Measurements from ENCODE around the gene KCNMA1. TPM values are rescaled to one million over a fixed set of nuclear protein-coding genes. Genes with fewer than 3 reads are reported as not detected.
A peak's percentile ranks its signal among the peaks of the same experiment; 100 is the strongest.

The KCNMA1 gene
- total and polyA plus RNA-seq, 5 experiments from 2014 or later, result not detected

DNA sequence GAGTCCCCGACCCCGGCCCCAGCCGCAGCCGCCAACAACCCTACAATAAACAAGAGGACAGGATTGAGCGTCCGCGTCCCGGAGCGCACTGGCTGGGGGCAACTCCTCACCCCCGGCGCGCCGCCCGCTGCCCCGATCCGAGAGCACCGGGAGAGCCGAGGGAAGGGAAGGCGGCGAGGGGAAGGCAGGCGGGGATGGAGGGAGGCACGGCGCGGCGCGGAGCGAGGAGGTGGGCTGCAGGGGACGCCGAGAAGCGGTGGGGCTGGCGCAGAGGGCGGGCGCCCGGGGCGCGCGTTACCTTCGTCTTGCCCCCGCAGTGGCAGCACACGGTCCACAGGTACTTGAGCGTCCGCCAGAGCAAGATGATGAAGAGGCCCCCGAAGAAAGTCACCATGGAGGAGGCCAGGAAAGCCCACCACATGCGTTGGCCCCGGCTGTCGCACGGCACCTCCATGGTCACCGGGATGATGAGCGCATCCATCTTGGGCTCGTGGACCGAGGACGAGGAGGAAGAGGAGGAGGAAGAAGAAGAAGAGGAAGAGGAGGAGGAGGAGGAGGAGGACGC is 559 bp downstream of the KCNMA1 start:
- peaks cover 0 to 2% (median 0%) of the 10 kb centered on the region in 9 donors for H3K9me3 Mint-ChIP-seq
- H3K27me3 Mint-ChIP-seq, result peaks cover 24 to 93% (median 67%) of the 10 kb centered on the region in 5 donors
- H3K36me3 Mint-ChIP-seq, result no peaks in the 10 kb centered on the region
- ATAC-seq, result no peak
- peaks cover 6 to 15% (median 12%) of the 10 kb centered on the region in 4 donors for H3K4me1 Mint-ChIP-seq
- H3K27ac Mint-ChIP-seq, result no peak overlapping the region
- peak overlapping the region; percentile 6 to 86 (median 72) for H3K4me3 Mint-ChIP-seq
- no peak for DNase-seq
- POLR2A ChIA-PET, result no interaction called here

DNA sequence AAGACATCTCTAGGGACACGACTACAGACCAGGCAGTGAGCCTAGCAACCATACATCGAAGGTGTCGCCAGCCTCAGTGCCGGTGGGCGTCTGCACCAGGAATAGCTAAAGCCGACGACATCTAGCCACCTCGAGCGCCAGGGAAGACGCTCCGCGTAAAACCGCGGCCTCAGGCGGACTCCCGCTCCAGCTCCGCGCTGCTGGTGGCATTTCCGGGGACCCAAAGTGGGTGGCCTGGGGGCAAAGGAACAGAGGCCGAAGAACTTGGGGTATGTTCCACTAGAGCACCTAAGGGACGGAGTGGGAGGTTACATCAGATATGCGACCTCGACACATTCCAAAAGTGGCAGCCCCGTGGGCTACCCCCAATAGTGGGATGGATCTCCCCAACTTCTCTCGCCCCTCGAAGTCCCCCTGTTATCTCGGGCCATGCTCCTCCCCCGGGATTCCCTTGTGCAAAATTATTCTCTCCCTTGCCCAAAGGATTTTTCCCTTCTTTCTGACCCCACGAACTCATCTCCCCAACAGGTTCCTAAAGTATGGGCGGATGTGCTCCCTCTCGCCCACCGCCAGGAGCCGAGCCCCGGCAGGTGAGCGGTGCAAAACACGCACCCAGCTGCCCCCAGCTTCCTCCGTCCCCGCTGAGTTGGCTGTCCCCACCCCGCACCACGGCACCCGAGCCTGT is 1.2 kb downstream of the KCNMA1 start:
- Mint-ChIP-seq H3K9me3 (peaks cover 0 to 2% (median 0%) of the 10 kb centered on the region in 9 donors), H3K4me1 (peaks cover 6 to 15% (median 11%) of the 10 kb centered on the region in 4 donors), H3K36me3 (no peaks in the 10 kb centered on the region), H3K27me3 (peaks cover 21 to 93% (median 63%) of the 10 kb centered on the region in 5 donors), H3K27ac (no peak overlapping the region), H3K4me3 (peak overlapping the region in 8 of 10 donors; percentile 36 to 86 (median 54))
- ATAC-seq, result no peak
- POLR2A ChIA-PET, result no interaction called here
- DNase-seq, result no peak

DNA sequence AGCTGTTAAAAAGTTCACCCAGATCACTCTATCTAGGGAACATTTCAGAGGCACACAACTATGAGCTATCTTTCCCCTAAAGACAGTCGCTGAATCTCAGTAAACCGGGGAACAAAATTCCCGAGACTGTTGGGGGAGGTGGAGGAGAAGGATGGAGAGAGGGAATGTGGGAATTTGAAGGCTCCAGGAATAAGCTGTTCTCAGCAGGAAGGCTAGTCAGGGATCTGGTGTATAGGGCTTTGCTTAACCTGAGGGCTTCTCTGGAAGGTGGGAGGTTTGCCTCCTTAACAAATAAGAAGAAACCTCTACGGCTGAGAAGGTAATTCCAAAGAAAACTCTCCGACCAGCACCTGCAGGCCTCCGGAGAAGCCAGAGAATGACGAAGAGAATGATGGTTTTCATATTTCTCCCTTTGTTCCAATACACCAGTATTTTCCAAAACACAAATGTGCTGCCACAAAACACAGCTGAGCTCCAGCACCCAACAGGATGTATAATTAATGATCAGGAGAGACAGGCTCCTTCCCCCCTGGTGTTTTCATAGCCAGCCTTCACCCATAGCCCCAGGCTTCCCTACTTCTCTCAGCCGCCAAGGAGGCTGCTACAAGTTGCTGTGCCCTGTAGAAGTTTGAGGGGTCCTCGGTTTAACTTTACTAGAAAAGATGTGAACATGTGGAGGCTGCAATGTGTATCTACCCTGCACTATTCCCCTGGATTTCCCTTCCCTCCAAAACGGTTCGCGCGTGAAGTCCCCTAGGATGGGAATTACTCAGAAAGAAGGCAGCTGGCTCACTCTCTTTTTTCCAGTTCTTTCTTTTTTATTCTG is 2.0 kb downstream of the KCNMA1 start:
- DNase-seq, result no peak
- Mint-ChIP-seq H3K27me3 (peaks cover 18 to 87% (median 56%) of the 10 kb centered on the region in 5 donors), H3K4me3 (peak overlapping the region in 5 of 10 donors; percentile 24 to 45 (median 27)), H3K4me1 (peaks cover 6 to 15% (median 9%) of the 10 kb centered on the region in 4 donors), H3K9me3 (peaks cover 0 to 2% (median 0%) of the 10 kb centered on the region in 9 donors), H3K36me3 (no peaks in the 10 kb centered on the region), H3K27ac (no peak overlapping the region)
- no peak for ATAC-seq
- POLR2A ChIA-PET, result no interaction called here

DNA sequence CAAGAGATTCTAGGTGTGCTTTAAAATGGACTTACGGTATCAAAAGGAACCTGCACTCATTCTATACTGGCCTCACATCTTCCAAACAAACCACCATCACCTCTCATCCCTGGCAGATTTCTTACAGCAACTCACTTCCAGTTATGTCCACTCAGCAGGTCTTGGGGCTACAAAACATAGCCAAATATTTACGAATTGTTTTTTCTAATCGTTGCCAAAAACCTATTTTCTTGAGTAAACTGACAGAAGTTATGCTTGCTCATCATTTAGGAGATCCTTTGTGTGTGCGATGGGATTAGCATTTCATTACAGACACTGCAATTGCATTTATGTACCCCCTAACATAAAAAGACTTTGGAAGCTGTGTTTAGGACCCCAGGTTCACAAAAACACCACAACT is 2.7 kb downstream of the KCNMA1 start:
- Mint-ChIP-seq H3K4me1 (peaks cover 6 to 15% (median 9%) of the 10 kb centered on the region in 4 donors), H3K9me3 (peaks cover 0 to 2% (median 0%) of the 10 kb centered on the region in 9 donors), H3K4me3 (no peak overlapping the region), H3K36me3 (no peaks in the 10 kb centered on the region), H3K27ac (no peak overlapping the region), H3K27me3 (peaks cover 13 to 80% (median 50%) of the 10 kb centered on the region in 5 donors)
- ATAC-seq, result no peak
- POLR2A ChIA-PET, result no interaction called here
- DNase-seq, result no peak

DNA sequence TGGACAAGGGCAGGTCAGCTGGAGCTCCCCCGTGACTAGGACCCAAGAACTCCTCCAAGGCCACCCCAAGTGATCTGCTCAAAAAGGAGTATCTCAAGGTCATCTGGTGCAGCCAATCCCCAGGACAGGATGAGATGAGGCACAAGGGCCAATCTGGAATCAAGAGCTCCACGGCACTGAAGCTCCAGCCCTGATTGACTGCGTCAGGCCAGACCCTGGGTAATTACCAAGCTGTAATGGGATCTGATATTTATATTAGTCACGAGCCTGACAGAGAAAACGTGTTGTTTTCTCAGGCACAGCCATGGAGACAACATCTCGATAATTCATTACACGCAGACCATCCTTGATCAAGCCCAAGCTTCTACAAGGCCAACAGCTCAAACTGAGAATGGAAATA is 4.2 kb downstream of the KCNMA1 start:
- H3K4me1 Mint-ChIP-seq, result peaks cover 2 to 10% (median 7%) of the 10 kb centered on the region in 4 donors

DNA sequence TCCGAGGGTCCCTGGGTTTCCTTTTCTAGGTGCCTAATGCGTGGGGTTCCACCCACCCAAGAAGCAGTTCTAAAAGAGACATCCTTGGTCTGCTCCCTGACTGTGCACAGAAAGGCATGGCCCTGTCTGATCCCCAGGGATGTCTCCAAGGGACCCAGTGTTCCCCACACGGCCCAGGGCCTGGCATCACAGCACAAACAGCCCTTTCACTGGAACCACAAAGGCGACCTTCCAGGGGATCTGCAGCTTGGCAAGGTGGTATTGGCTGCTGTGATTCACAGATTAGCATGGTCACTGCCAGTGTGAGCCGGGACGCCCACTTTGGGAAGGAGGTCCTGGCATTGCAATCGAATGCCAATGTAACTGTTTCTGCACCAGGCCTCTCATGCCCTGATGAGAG is 6.4 kb downstream of the KCNMA1 start:
- Mint-ChIP-seq H3K4me3 (no peak overlapping the region), H3K4me1 (no peaks in the 10 kb centered on the region), H3K36me3 (no peaks in the 10 kb centered on the region), H3K27ac (no peak overlapping the region), H3K27me3 (peaks cover 6 to 50% (median 36%) of the 10 kb centered on the region in 5 donors), H3K9me3 (no peaks in the 10 kb centered on the region)
- DNase-seq (no peak), ATAC-seq (no peak)
- POLR2A ChIA-PET, result no interaction called here

More for the DNA sequence above, 4.2 kb downstream of the KCNMA1 start:
- POLR2A ChIA-PET, result no interaction called here
- Mint-ChIP-seq H3K4me3 (no peak overlapping the region), H3K27ac (no peak overlapping the region), H3K27me3 (peaks cover 6 to 64% (median 42%) of the 10 kb centered on the region in 5 donors), H3K9me3 (peaks cover 0 to 2% (median 0%) of the 10 kb centered on the region in 9 donors), H3K36me3 (no peaks in the 10 kb centered on the region)
- no peak for DNase-seq
- no peak for ATAC-seq

DNA sequence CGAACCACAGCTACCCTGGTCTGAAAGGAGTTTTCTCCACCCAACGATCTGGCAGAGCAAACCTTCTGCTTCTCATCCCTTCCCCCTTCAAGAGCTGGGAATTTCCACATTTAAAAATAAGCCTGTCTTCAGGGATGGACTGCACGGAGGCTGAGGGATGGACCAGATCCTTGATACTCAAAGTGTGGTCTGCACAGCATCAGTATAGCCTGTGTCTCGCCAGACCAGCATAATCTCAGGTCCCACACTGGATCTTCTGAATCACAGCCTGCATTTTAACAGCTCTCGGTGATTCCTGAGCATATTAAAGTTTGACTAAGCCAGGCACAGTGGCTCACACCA is 7.1 kb downstream of the KCNMA1 start:
- POLR2A ChIA-PET, result no interaction called here
- H3K4me3 Mint-ChIP-seq, result no peak overlapping the region

DNA sequence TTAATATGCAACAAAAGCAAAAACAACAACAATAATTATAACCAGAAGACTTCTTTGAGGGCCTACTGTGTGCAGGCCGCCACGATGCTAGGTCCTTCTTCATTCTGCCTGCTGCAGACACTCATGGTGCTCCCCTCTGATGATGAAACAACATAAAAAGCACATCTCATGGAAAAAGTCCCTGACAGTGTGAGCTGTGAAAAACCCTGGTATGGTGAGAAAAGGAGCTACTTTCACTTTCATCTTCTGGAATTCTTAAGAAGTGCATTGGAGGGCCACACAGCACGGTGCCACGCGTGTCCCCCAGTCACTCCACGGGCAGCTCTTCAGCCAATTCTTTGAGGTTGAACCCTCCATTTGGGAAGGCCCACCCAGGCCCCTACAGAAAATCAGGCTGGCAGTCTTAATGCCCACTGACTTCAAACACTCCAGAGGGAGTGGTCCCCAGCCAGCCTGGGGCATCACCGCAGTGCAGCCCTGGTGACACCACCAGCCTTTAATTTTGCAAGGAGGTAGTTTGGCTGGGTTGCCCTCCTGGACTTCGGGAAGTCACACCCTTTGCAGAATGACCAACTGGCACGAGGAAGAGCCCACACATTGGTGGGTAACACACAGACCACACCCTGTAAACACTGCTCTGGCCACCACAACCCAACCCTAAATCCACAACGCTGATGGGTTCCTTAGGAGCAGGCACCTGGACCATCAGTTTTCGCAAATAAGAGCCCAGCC is 7.7 kb downstream of the KCNMA1 start:
- no peaks in the 10 kb centered on the region for H3K9me3 Mint-ChIP-seq
- peaks cover 0 to 2% (median 0%) of the 10 kb centered on the region in 4 donors for H3K4me1 Mint-ChIP-seq
- H3K4me3 Mint-ChIP-seq, result no peak overlapping the region
- peaks cover 4 to 37% (median 23%) of the 10 kb centered on the region in 5 donors for H3K27me3 Mint-ChIP-seq
- no peaks in the 10 kb centered on the region for H3K36me3 Mint-ChIP-seq
- H3K27ac Mint-ChIP-seq, result no peak overlapping the region
- no peak for DNase-seq
- POLR2A ChIA-PET, result no interaction called here
- ATAC-seq, result no peak

More for the DNA sequence above, 7.1 kb downstream of the KCNMA1 start:
- no peak for DNase-seq
- Mint-ChIP-seq H3K9me3 (no peaks in the 10 kb centered on the region), H3K4me1 (peaks cover 0 to under 1% (median 0%) of the 10 kb centered on the region in 4 donors), H3K36me3 (no peaks in the 10 kb centered on the region), H3K27ac (no peak overlapping the region), H3K27me3 (peaks cover 6 to 42% (median 29%) of the 10 kb centered on the region in 5 donors)
- no peak for ATAC-seq

DNA sequence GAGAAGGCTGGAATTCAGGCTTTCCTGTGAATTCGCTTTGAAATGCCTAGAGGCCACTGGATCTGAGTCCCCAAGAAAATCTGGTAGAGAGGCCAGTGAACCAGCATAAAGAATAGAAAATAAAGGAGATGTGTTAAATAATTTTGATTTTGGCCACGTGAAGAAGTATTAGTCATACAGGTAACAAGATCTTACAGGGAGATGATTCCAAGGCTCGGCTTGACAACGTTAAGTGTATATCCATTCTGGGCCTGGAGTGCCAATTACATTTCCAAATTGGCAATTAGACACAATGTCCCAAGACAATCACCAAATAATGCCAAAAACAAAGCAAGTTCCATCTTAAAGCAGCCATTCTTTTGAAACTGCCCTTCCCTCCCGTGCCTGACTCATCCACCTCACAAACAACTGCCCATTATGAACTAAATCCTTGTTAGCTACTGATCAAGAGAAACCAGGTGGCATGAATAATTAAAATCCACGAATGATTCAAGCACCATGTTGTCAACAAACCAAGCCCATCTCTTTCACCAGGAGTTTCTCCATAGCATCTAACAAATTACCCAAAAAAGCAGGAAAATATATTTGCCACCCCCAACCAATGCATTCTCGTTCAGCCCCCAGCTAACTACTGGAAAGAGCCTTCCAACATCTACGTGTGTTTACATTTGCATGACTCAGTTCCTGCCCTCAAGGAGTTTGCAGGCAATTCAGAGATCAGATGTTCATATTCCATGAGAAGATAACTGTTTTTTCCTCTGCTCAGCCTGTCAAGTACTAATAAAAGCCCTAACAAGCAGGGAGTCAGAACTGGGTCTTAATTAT is 8.5 kb downstream of the KCNMA1 start:
- Mint-ChIP-seq H3K36me3 (no peaks in the 10 kb centered on the region), H3K4me3 (no peak overlapping the region), H3K4me1 (peaks cover 0 to 2% (median 0%) of the 10 kb centered on the region in 4 donors), H3K9me3 (no peaks in the 10 kb centered on the region), H3K27me3 (peaks cover 3 to 29% (median 19%) of the 10 kb centered on the region in 5 donors), H3K27ac (no peak overlapping the region)
- DNase-seq (no peak), ATAC-seq (no peak)
- POLR2A ChIA-PET, result no interaction called here

DNA sequence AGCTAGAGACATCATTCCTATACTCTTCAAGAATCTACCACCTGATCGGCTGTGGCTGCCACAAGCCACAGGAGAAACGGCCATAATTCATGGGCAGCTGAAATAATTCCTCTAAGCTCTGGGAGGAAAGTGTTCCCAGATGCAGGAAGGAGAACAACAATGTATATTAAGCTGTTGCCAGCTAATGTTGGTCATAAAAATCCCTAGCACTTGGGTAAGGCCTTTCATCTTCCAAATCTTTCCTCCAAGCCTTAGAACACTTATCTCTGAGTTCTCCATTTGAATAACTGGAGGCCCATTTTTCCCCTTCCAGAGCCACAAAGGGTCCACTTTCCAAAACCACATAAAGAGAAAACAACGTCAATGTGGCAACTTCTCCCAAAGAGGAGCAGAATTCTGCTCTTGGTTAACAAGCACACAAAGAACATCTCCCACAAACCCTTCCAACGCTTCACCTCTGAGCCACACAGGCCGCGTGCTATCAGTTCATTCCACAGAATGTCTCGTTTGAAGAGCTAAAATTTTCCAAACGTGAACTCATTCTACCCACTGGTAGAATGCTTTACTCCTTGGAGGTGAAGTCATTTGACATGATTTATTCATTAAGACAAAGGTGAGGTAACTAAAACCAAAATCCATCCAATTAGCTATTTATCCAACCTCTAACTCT is 11.2 kb downstream of the KCNMA1 start:
- H3K27me3 Mint-ChIP-seq, result peaks cover 0 to 10% (median 3%) of the 10 kb centered on the region in 5 donors
- H3K27ac Mint-ChIP-seq, result no peak overlapping the region
- ATAC-seq (no peak), DNase-seq (no peak)
- POLR2A ChIA-PET, result no interaction called here
- peaks cover 0 to 18% (median 10%) of the 10 kb centered on the region in 4 donors for H3K4me1 Mint-ChIP-seq
- no peak overlapping the region for H3K4me3 Mint-ChIP-seq
- no peaks in the 10 kb centered on the region for H3K36me3 Mint-ChIP-seq
- H3K9me3 Mint-ChIP-seq, result no peaks in the 10 kb centered on the region

DNA sequence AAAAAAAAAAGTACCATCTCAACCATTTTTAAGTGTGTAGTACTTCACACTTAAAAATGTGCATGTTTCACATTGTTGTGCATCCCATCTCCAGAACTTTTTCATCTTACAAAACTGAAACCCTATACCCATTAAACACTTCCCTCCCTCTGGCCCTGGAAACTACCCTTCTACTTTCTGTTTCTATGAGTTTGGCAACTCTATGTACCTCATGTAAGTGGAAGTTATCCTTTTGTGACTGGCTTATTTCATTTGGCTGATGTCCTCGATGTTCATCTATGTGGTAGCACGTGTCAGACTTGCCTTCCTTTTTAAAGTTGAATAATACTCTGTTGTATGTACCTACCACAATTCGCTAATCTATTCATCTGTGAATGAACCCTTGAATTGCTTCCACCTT is 12.2 kb downstream of the KCNMA1 start:
- POLR2A ChIA-PET, result no interaction called here
- Mint-ChIP-seq H3K36me3 (no peaks in the 10 kb centered on the region), H3K27ac (no peak overlapping the region), H3K4me1 (peaks cover 0 to 18% (median 10%) of the 10 kb centered on the region in 4 donors), H3K27me3 (peaks cover 0 to 10% (median 3%) of the 10 kb centered on the region in 5 donors), H3K4me3 (no peak overlapping the region), H3K9me3 (no peaks in the 10 kb centered on the region)
- ATAC-seq (no peak), DNase-seq (no peak)

Data from naive thymus-derived CD8-positive, alpha-beta T cell (primary cell).